GM10248 (cell line): ENCODE results near the gene POM121C.
"Not testable (repeated sequence)": the region's sequence is repeated elsewhere in the genome, so short reads cannot be mapped to it uniquely, and the experiment has no call there.

Experiments
- CTCF ChIA-PET: fragments of 300-600 bp; sonication (Branson Sonifier 250); formaldehyde crosslinking; extraction: SDS; loops from one replicate; lab custom pipeline; 2021; ENCODE audit warnings: antibody characterized with exemption; lab: Yijun Ruan, JAX
- POLR2A ChIA-PET: fragments of 350-650 bp; sonication (Branson Sonifier 250); formaldehyde crosslinking; extraction: SDS; loops from one replicate; lab custom pipeline; 2020; ENCODE audit warnings: antibody characterized with exemption; lab: Yijun Ruan, JAX
- DNase-seq: peaks from one replicate; pipeline ENCODE4 v3.0.0; 2012; ENCODE audit errors: extremely low spot score

The POM121C gene

GRCh38 chr7:75415428-75415817 lies 70.7 kb downstream of the POM121C start:
- POLR2A ChIA-PET, CTCF ChIA-PET, DNase-seq: not testable (repeated sequence)

GRCh38 chr7:75414708-75415427 lies 71.2 kb downstream of the POM121C start:
- POLR2A ChIA-PET, CTCF ChIA-PET, DNase-seq: not testable (repeated sequence)

GRCh38 chr7:75414204-75414603 lies 71.9 kb downstream of the POM121C start:
- CTCF ChIA-PET, DNase-seq, POLR2A ChIA-PET: not testable (repeated sequence)

GRCh38 chr7:75410823-75411173 lies 75.3 kb downstream of the POM121C start:
- CTCF ChIA-PET, POLR2A ChIA-PET, DNase-seq: not testable (repeated sequence)

GRCh38 chr7:75409880-75410822 lies 75.9 kb downstream of the POM121C start:
- POLR2A ChIA-PET, CTCF ChIA-PET: not testable (repeated sequence)

GRCh38 chr7:75404663-75405062 lies 81.4 kb downstream of the POM121C start:
- DNase-seq, CTCF ChIA-PET, POLR2A ChIA-PET: not testable (repeated sequence)

More at GRCh38 chr7:75409880-75410822, 75.9 kb downstream of the POM121C start:
- not testable (repeated sequence) for DNase-seq

- DNase-seq, POLR2A ChIA-PET, CTCF ChIA-PET: not testable (repeated sequence)
These were observed 82.3 kb downstream of the POM121C start for GRCh38 chr7:75403455-75404443.

- CTCF ChIA-PET, DNase-seq, POLR2A ChIA-PET: not testable (repeated sequence)
These were observed 85.5 kb downstream of the POM121C start for GRCh38 chr7:75400575-75400974.

GRCh38 chr7:75398771-75399700 lies 87.1 kb downstream of the POM121C start:
- DNase-seq, POLR2A ChIA-PET, CTCF ChIA-PET: not testable (repeated sequence)

- DNase-seq, POLR2A ChIA-PET, CTCF ChIA-PET: not testable (repeated sequence)
These were observed 88.2 kb downstream of the POM121C start for GRCh38 chr7:75397865-75398264.

GRCh38 chr7:75395329-75395728 lies 90.8 kb downstream of the POM121C start, which contains the start of gene TRIM73:
TSS of gene TRIM73 (plus strand) at chr7:75395629. CDS start at chr7:75398934, 3,305 bp downstream.
- CTCF ChIA-PET, POLR2A ChIA-PET, DNase-seq: not testable (repeated sequence)

GRCh38 chr7:75393194-75393593 lies 92.9 kb downstream of the POM121C start:
- CTCF ChIA-PET, POLR2A ChIA-PET, DNase-seq: not testable (repeated sequence)

- CTCF ChIA-PET, DNase-seq, POLR2A ChIA-PET: not testable (repeated sequence)
These were observed 111.4 kb downstream of the POM121C start for GRCh38 chr7:75374519-75375317.

- DNase-seq, POLR2A ChIA-PET, CTCF ChIA-PET: not testable (repeated sequence)
These were observed 112.0 kb downstream of the POM121C start for GRCh38 chr7:75374144-75374518.

GRCh38 chr7:75367313-75367712 lies 118.8 kb downstream of the POM121C start:
- CTCF ChIA-PET, POLR2A ChIA-PET: not testable (repeated sequence)

More at GRCh38 chr7:75367313-75367712, 118.8 kb downstream of the POM121C start:
- DNase-seq = not testable (repeated sequence)
